Testis (tissue), 3 donors: ENCODE data around the gene ZRSR2. TPM values are rescaled to one million over a fixed set of nuclear protein-coding genes. Genes with fewer than 3 reads are reported as not detected.
"Not testable (repeated sequence)": the region's sequence is repeated elsewhere in the genome, so short reads cannot be mapped to it uniquely, and the experiment has no call there.

ENCODE experiments used
- DNase-seq: peaks from one replicate; pipeline ENCODE4 v3.0.0-alpha.2; 2019
- H3K27ac ChIP-seq, 2 donors: fragments of 200-600 bp; sonication (generic); one replicate each; pipeline ENCODE4 v1.5.1; 2019
- H3K27me3 ChIP-seq: fragments of 200-600 bp; sonication (generic); one replicate; pipeline ENCODE4 v1.5.1; 2019
- H3K36me3 ChIP-seq: fragments of 200-600 bp; sonication (generic); one replicate; pipeline ENCODE4 v1.5.1; 2017; ENCODE audit warnings: low read depth; ENCODE audit errors: missing control alignments
- H3K4me1 ChIP-seq: fragments of 200-600 bp; sonication (generic); one replicate; pipeline ENCODE4 v1.5.1; 2019
- H3K4me3 ChIP-seq, 2 donors: fragments of 200-600 bp; sonication (generic); one replicate each; pipeline ENCODE4 v1.5.1; 2017 to 2019
- H3K9me3 ChIP-seq: fragments of 200-600 bp; sonication (generic); one replicate; pipeline ENCODE4 v1.5.1; 2017
- POLR2A ChIP-seq: fragments of 450-650 bp; IDR thresholded peaks from one replicate; pipeline ENCODE4 v1.6.1; 2017; ENCODE audit warnings: antibody characterized with exemption, mild to moderate bottlenecking, moderate library complexity
- WGBS, 2 donors: methylation state at CpG; one replicate each; pipeline ENCODE4 v1.1.5; 2018; 5-methylcytosine and 5-hydroxymethylcytosine counted together
- intact Hi-C: fragments of 100-400 bp; cut with DNase I; formaldehyde crosslinking; loops from one replicate; pipeline ENCODE4 v1.15.1; 2023; ENCODE audit warnings: low total_unique reads
- polyA plus RNA-seq: library from polyadenylated mRNA; stranded (reverse); fragments of 350-450 nt; fragmentation: Illumina TruSeq; extraction: RNeasy Lipid Tissue Mini Kit (QIAGEN cat#74804); gene quantifications from one replicate; pipeline ENCODE4 v1.2.3, GENCODE V29; 2014; ENCODE audit warnings: low read depth, low replicate concordance; ENCODE audit not compliant: insufficient read depth
- total RNA-seq, 2 donors: library from RNA; depleted of rRNA; stranded (reverse); fragments of >200 nt; gene quantifications; one replicate each; pipeline ENCODE4 v1.2.3, GENCODE V29; 2016
- TF ChIP-seq, protein P1 (sequence below), 3 experiments: fragments of 450-650 bp in 2 of 3; fragments of 200-600 bp in 1 of 3; sonication (generic) in 1 of 3; IDR thresholded peaks; one replicate each; pipeline ENCODE4 v1.5.1; 2016 to 2019; ENCODE audit warnings: antibody characterized with exemption in 3 of 3, mild to moderate bottlenecking in 2 of 3, moderate library complexity in 1 of 3

ZRSR2 gene
- total and polyA plus RNA-seq, 3 donors from 2014 or later: 6.1 to 6.6 (median 6.3) TPM

DNA sequence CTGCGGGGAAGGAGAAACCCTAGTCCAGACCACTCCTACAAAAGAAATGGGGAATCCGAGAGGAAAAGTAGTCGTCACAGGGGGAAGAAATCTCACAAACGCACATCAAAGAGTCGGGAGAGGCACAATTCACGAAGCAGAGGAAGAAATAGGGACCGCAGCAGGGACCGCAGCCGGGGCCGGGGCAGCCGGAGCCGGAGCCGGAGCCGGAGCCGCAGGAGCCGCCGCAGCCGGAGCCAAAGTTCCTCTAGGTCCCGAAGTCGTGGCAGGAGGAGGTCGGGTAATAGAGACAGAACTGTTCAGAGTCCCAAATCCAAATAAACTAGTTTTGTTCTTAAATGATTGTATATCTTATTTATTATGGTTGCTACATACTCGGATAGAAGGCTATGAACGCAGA, 32.6 kb downstream of the ZRSR2 start:
- Histone ChIP-seq H3K4me1 (no peaks in the 10 kb centered on the region), H3K27ac (no peak overlapping the region), H3K27me3 (no peaks in the 10 kb centered on the region), H3K9me3 (no peaks in the 10 kb centered on the region), H3K36me3 (no peaks in the 10 kb centered on the region), H3K4me3 (no peak overlapping the region)
- TF ChIP-seq POLR2A: no peak
- TF ChIP-seq, protein P1, sequence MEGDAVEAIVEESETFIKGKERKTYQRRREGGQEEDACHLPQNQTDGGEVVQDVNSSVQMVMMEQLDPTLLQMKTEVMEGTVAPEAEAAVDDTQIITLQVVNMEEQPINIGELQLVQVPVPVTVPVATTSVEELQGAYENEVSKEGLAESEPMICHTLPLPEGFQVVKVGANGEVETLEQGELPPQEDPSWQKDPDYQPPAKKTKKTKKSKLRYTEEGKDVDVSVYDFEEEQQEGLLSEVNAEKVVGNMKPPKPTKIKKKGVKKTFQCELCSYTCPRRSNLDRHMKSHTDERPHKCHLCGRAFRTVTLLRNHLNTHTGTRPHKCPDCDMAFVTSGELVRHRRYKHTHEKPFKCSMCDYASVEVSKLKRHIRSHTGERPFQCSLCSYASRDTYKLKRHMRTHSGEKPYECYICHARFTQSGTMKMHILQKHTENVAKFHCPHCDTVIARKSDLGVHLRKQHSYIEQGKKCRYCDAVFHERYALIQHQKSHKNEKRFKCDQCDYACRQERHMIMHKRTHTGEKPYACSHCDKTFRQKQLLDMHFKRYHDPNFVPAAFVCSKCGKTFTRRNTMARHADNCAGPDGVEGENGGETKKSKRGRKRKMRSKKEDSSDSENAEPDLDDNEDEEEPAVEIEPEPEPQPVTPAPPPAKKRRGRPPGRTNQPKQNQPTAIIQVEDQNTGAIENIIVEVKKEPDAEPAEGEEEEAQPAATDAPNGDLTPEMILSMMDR (IDR thresholded peaks at IDR 0.05): no peak
- 63 to 73% methylated on average over 22 to 23 of the region's 23 CpGs for WGBS, 2 donors
- intact Hi-C loops: no loop called here
- no peak for DNase-seq

DNA sequence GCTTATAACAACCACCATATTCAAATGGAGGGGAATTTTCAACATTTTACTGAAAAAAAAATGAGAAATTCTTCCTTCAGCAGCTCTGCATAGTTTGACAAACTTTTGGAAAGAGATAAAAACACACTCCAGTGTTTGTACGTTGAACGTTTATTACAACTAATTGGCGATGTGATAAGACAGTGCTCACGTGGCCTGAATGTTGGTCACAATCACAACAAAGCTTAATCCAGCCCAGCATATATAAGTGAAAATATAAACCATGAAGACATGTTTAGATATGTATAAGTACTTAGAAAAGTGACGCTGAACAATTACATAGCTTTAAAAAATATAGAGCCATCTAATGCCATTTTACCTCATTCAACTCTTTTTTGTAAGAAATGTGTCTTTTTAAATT, 35.7 kb downstream of the ZRSR2 start:
- H3K27ac ChIP-seq: no peak overlapping the region

DNA sequence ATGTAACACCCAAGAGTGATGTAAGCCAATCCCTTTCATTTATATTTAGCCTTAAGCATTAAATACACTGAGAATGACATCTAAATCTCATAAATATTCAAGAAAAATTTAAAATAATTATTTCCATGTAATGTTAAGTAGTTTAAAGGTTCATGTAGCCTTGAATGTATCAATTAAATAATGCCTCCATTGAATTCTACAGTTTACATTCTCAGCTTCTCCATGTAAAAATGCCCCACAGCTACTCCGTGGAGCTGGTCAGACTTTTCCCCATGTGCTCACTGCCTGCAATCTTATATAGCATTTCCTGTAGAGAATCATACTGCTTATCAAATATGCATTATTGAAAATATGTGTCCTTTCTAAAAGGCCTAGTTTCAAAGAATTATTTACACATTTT, 38.9 kb downstream of the ZRSR2 start:
- Histone ChIP-seq H3K36me3 (no peaks in the 10 kb centered on the region), H3K4me3 (no peak overlapping the region), H3K9me3 (no peaks in the 10 kb centered on the region), H3K27ac (no peak overlapping the region), H3K27me3 (no peaks in the 10 kb centered on the region), H3K4me1 (no peaks in the 10 kb centered on the region)
- TF ChIP-seq, protein P1 (IDR thresholded peaks at IDR 0.05): no peak
- TF ChIP-seq POLR2A: no peak
- 56 to 71% methylated on average over 1 of the region's 1 CpG for WGBS, 2 donors
- intact Hi-C loops: no loop called here
- DNase-seq: no peak

More for the DNA sequence above, 35.7 kb downstream of the ZRSR2 start:
- no peaks in the 10 kb centered on the region for H3K27me3 ChIP-seq
- H3K9me3 ChIP-seq: no peaks in the 10 kb centered on the region
- DNase-seq: no peak
- H3K4me1 ChIP-seq: no peaks in the 10 kb centered on the region
- no peaks in the 10 kb centered on the region for H3K36me3 ChIP-seq
- H3K4me3 ChIP-seq: no peak overlapping the region
- intact Hi-C loops: no loop called here
- WGBS, 2 donors: 55 to 57% methylated on average over 5 of the region's 5 CpGs
- TF ChIP-seq, protein P1 (IDR thresholded peaks at IDR 0.05): no peak
- TF ChIP-seq POLR2A: no peak

DNA sequence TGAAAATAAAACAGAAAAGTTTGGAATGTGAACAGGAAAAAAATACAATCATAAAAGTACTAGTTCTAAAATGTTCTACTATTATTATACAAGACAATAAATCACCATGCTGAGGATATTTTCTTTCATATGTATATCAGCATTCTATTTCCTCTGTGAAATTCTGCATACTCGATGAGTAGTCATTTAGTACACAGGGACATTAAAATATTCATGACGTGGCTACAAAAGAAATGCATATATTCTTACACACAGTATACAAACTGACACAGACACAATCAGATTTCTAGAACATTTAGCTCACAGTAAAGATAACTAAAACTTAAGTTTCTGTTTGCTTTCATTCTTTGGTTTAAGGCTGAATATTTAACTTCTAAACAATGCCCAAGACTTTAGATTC, 41.1 kb downstream of the ZRSR2 start:
- H3K4me3 ChIP-seq, H3K4me1 ChIP-seq, H3K27me3 ChIP-seq, intact Hi-C loops, DNase-seq, H3K9me3 ChIP-seq, H3K27ac ChIP-seq, H3K36me3 ChIP-seq: not testable (repeated sequence)
- 29% methylated on average over 1 of the region's 2 CpGs; no CpG with 5 or more reads in 1 of the 2 donors for WGBS, 2 donors

DNA sequence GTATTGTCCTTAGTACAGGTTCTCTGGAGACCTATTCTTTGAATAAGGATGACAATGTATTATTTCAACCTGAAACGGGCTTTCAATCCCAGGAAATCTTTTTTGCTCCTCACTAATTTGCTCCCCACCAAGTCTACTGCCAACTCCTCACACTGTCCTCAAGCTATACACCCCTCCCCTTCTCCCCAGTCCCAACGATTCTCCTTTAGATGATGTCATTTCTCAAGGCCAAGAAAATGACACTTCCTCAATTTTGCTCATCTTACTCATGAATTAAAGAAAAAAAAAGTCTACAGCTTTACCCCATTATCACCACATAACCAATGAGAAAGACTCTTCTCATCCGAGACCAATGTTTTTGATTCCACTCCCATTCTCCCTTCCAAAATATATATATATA, 43.8 kb downstream of the ZRSR2 start:
- Histone ChIP-seq H3K27me3 (no peaks in the 10 kb centered on the region), H3K4me1 (no peaks in the 10 kb centered on the region), H3K4me3 (no peak overlapping the region), H3K9me3 (no peaks in the 10 kb centered on the region), H3K36me3 (no peaks in the 10 kb centered on the region), H3K27ac (no peak overlapping the region)
- no peak for DNase-seq
- intact Hi-C loops: no loop called here
- WGBS, 2 donors: 61 to 67% methylated on average over 3 of the region's 3 CpGs
- no peak for TF ChIP-seq POLR2A
- TF ChIP-seq, protein P1 (IDR thresholded peaks at IDR 0.05): no peak
